Activated CD4-positive, alpha-beta T cell treated with anti-CD3 and anti-CD28 coated beads for 36 hours (primary cell): ENCODE data around the gene CCDC149. TPM values are rescaled to one million over a fixed set of nuclear protein-coding genes. Genes with fewer than 3 reads are reported as not detected.

Source experiments
- ATAC-seq: fragments of 200-7000 bp; cut with Tn5 transposase; one replicate; pipeline ENCODE4 v1.10.0; 2021; ENCODE audit warnings: mild to moderate bottlenecking, moderate library complexity
- CTCF ChIA-PET: fragments of 350-600 bp; sonication (Branson Sonifier 250); formaldehyde crosslinking; loops from one replicate; lab custom pipeline; 2021; ENCODE audit warnings: antibody characterized with exemption; lab: Charles Lee
- POLR2A ChIA-PET: fragments of 350-600 bp; sonication (Branson Sonifier 250); formaldehyde crosslinking; loops from one replicate; lab custom pipeline; 2021; ENCODE audit warnings: antibody characterized with exemption, inconsistent platforms; lab: Charles Lee
- DNase-seq: peaks from one replicate; pipeline ENCODE4 v3.0.0-alpha.2; 2020
- H3K27ac Mint-ChIP-seq: one replicate; pipeline ENCODE4 v1.8.0; 2021; ENCODE audit warnings: mixed read lengths
- H3K27me3 Mint-ChIP-seq: one replicate; pipeline ENCODE4 v1.8.0; 2021; ENCODE audit warnings: mixed read lengths
- H3K36me3 Mint-ChIP-seq: one replicate; pipeline ENCODE4 v1.8.0; 2021; ENCODE audit warnings: low read depth, mixed read lengths
- H3K4me1 Mint-ChIP-seq: one replicate; pipeline ENCODE4 v1.8.0; 2021; ENCODE audit warnings: mixed read lengths
- H3K4me3 Mint-ChIP-seq: one replicate; pipeline ENCODE4 v1.8.0; 2021; ENCODE audit warnings: mild to moderate bottlenecking, moderate library complexity, mixed read lengths
- H3K9me3 Mint-ChIP-seq: one replicate; pipeline ENCODE4 v1.8.0; 2021; ENCODE audit warnings: low read depth, mixed read lengths
- intact Hi-C, 2 experiments: fragments of 100-400 bp; cut with DNase I in 1 of 2; cut with micrococcal nuclease in 1 of 2; formaldehyde crosslinking; loops; one replicate each; pipeline versions ENCODE4 v1.14.2 to v1.15.1; 2022 to 2024; cut with DNase I, micrococcal nuclease
- total RNA-seq, 2 experiments: library from RNA; stranded (reverse); gene quantifications; one replicate each; pipeline ENCODE4 v1.2.3, GENCODE V29; 2021

Gene CCDC149
- total RNA-seq, 2 experiments from 2014 or later = 0.14 to 0.16 TPM

DNA sequence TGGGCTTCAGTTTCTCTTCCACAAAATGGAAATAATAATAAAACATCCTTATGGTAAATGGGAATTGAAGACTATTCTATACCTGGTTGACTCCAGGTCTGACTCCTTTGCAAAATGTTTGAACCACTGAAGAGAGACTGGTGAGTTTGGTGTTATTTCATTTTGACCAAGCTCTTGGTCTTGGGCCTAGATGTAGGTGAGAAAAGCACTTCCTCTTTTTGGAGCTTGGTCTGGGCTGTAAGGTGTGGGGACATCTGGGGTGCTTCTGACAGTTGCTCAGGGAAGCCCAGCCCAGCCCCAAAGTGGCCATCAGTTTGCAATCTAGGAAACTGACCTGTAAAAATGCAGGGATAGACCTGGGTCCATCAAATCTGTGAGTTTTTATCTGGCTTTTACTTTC, 144.2 kb downstream of the CCDC149 start:
- no peak for DNase-seq
- peaks cover 8% of the 10 kb centered on the region for H3K27me3 Mint-ChIP-seq
- H3K36me3 Mint-ChIP-seq = no peaks in the 10 kb centered on the region
- ChIA-PET POLR2A (no interaction called here), CTCF (no interaction called here)
- H3K9me3 Mint-ChIP-seq = no peaks in the 10 kb centered on the region
- peaks cover 8% of the 10 kb centered on the region for H3K4me1 Mint-ChIP-seq
- ATAC-seq = no peak
- no peak overlapping the region for H3K4me3 Mint-ChIP-seq
- no peak overlapping the region for H3K27ac Mint-ChIP-seq
- intact Hi-C loops = no loop called here

DNA sequence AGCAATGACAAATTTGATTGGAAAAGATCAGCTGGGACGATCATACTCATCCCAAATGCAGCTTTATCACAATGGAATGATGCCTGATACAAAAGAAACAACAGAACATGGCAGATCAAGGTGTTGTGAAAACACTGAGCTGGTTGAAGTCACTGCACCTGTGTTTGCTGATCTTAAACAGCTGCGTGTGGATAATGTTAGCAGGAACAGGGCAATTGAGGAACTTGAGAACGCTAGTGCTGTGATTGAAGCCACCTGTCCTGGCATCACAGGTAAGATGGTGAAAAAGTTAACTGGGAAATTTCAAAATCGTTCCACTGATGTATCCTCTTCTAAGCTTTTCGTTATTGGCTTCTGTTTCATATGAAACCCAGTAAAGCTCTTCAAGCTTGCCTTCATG, 144.8 kb downstream of the CCDC149 start:
- Mint-ChIP-seq H3K4me1 (peaks cover 8% of the 10 kb centered on the region), H3K36me3 (no peaks in the 10 kb centered on the region), H3K27ac (no peak overlapping the region), H3K4me3 (no peak overlapping the region), H3K27me3 (peaks cover 8% of the 10 kb centered on the region), H3K9me3 (no peaks in the 10 kb centered on the region)
- ATAC-seq = no peak
- POLR2A ChIA-PET = no interaction called here
- intact Hi-C loops = no loop called here
- DNase-seq = no peak
- CTCF ChIA-PET = no interaction called here

DNA sequence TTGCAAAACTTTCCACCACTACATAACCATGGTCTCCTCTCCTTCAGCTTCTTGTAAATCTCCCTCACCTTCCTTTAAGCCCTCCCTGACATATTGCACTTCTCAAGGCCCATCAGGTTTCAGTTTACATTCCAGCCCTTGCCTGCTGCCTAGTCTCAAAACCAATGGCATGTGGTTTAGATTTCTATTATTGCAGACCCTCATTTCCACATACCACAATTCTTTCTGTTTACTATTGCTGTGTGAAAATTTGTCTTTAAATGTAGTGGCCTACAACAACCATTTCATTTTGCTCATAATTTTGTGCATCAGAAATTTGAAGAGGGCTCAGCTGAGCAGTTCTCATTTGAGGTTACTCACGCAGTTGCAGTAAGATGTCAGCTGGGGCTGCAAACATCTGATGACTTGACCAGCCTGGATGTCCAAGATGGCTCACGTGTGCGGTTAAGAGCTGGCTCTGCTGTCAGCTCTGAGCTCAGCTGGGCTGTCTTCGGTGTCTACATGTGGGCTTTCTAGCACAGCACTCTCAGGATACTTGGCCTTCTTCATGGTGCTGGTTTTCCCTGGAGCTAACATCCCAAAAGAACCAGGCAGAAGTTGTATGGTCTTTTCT, 147.4 kb downstream of the CCDC149 start:
- ChIA-PET POLR2A (no interaction called here), CTCF (interaction anchor here (0.6 kb wide), 1 partner anchor 18 kb away, joined by 4 read pairs; no protein-coding TSS in a partner anchor)
- ATAC-seq (no peak), DNase-seq (no peak)
- Mint-ChIP-seq H3K9me3 (no peaks in the 10 kb centered on the region), H3K36me3 (no peaks in the 10 kb centered on the region), H3K4me1 (peaks cover 8% of the 10 kb centered on the region), H3K27me3 (peaks cover 12% of the 10 kb centered on the region), H3K27ac (no peak overlapping the region), H3K4me3 (no peak overlapping the region)
- intact Hi-C loops = no loop called here

DNA sequence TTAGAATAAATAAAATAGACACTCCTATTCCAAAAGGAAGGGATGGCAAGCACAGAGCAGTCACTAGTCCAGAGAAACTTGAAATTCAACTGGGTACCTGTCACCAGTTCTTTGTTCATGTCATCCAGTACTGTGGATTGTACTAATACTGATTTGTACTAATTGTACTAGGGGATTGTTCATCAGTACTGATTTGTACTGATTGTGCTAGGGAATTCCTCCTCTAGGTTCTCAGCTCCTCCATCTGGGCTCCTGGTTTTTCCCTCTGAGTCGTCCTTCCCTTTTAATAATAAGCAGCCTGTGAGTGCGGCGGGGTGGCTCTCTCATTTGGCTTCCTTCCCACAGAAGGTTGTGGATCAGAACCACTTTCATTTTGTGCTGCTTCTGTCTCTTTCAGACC, 148.5 kb downstream of the CCDC149 start:
- Mint-ChIP-seq H3K4me3 (no peak overlapping the region), H3K27me3 (peaks cover 14% of the 10 kb centered on the region), H3K27ac (no peak overlapping the region), H3K4me1 (no peaks in the 10 kb centered on the region), H3K9me3 (no peaks in the 10 kb centered on the region), H3K36me3 (no peaks in the 10 kb centered on the region)
- ATAC-seq (no peak), DNase-seq (no peak)
- POLR2A ChIA-PET = no interaction called here
- CTCF ChIA-PET = no interaction called here
- intact Hi-C loops = no loop called here

DNA sequence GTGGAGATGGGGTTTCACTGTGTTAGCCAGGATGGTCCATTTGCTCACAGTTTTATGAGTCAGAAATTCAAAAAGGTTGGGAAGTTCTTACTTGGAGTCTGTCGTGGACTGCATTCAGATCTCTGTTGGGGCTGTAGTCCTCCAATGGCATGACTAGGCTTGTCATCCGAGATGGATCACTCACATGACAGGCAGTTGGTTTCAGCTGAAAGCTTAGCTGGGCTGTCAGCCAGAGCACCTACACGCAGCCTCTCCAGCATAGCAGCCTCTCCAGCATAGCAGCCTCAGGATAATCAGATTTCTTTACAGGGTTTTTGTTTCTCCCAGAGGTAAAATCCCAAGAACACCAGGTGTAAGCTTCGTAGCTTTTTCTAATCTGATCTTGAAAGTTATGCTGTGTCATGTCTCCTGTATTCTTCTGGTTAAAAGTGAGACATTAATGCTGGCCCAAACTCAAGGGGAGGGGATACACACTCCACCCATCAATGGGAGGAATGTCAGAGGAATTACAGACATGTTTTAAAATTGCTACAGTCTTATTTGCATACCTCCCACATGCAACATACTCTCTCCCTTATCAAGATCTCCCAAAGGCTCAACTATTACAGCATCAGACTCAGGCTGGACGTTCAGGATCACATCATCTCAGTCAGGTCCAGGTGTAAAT, 149.1 kb downstream of the CCDC149 start:
- no peak overlapping the region for H3K4me3 Mint-ChIP-seq
- ChIA-PET CTCF (no interaction called here), POLR2A (no interaction called here)
- intact Hi-C loops = no loop called here
- H3K4me1 Mint-ChIP-seq = no peaks in the 10 kb centered on the region
- no peaks in the 10 kb centered on the region for H3K36me3 Mint-ChIP-seq
- ATAC-seq = no peak
- H3K9me3 Mint-ChIP-seq = peaks cover 2% of the 10 kb centered on the region
- H3K27me3 Mint-ChIP-seq = peaks cover 14% of the 10 kb centered on the region
- no peak overlapping the region for H3K27ac Mint-ChIP-seq
- DNase-seq = no peak

Other genes starting within 250 kb of the CCDC149 start
- gene SOD3, start 117.5 kb downstream of the CCDC149 start, total RNA-seq = not detected
- not detected for gene LGI2, start 117.9 kb upstream of the CCDC149 start, total RNA-seq
- gene SEPSECS, start 247.4 kb upstream of the CCDC149 start, total RNA-seq = 10 to 100 TPM; 10.4 to 15.4 TPM